NT2/D1 (cell line): ENCODE measurements around the gene ITGA3.

Experiments used
- YY1 ChIP-seq: IDR thresholded peaks from 2 replicates; pipeline ENCODE4 v1.6.1; 2011; ENCODE audit not compliant: insufficient read length, insufficient read depth
- ZNF274 ChIP-seq: IDR thresholded peaks from 2 replicates; pipeline ENCODE4 v1.6.1; 2011; ENCODE audit warnings: mild to moderate bottlenecking, low read depth, low read length

DNA sequence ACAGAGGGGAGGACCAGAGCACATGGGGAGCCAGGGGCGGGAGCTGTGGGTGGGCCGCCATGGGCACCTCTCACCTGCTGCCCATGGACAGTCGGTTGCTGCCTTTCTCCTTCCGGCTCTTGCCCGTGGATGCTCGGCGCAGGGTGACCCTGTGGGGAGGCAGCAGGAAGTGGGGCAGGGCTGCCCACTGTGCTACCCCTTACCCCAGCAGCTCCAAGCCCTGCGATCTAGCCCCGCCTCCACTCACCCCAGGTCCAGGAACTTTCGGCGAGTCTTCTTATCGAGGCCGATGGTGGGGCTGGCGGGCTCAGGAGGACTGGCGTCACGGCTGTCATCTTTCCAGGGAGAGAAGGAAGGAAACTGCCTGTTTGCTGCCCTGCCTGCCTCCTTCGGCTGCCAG is 59.8 kb downstream of the ITGA3 start:
- TF ChIP-seq YY1: no peak
- no peak for TF ChIP-seq ZNF274
